NCI-H510A treated with DMSO at 0.1 percent for 48 hours (cell line): ENCODE results near the gene TMPRSS3.

Source experiments
- DNase-seq: peaks from one replicate; lab custom pipeline; 2025; lab: John Stamatoyannopoulos, UW

The TMPRSS3 gene

DNA sequence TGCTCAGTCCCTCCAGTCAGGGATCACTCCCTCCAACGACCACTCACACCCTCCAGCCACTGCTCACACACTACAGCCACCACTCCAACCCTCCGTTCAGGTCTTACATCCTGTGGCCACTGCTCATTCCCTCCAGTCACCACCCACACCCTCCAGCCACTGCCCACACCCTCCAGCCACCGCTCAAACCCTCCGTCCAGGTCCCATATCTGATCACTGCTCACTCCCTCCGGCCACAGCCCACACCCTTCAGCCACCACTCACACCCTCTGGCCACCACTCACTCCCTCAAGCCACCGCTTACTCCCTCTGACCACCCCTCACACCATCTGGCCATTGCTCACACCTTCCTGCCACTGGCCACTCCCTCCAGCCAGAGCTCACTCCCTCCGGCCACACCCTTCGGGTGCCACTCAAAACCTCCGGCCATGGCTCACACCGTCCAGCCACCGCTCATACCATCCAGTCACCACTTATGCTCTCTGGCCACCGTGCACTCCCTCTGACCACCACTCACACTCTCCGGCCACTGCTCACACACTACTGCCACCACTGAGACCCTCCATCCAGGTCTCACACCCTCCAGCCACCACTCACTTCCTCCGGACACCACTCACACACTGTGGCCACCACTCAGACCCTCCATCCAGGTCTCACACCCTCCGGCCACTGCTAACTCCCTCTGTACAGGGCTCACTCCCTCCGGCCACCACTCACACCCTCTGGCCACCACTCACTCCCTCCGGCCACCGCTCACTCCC, 24.8 kb downstream of the TMPRSS3 start:
- no peak for DNase-seq

DNA sequence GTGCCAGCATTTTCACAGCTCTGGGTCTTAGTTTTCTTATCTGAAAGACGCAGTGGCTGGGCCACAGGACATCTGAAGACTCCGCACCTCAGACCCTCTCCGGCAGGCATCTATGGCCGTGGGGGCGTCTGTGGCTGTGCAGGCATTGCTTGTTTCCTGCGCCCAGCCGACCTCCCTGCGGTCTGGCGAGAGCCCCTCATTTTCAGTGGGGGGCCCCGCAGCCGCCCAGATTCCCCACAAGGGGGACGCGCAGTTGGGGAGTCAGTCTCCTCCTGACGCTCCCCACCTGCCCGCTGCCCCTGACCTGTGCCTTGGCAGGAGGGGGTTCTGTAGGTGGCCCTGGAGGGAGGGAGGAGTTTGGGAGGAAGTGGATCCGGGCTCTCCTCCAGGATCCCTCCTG, 26.0 kb downstream of the TMPRSS3 start:
- no peak for DNase-seq

DNA sequence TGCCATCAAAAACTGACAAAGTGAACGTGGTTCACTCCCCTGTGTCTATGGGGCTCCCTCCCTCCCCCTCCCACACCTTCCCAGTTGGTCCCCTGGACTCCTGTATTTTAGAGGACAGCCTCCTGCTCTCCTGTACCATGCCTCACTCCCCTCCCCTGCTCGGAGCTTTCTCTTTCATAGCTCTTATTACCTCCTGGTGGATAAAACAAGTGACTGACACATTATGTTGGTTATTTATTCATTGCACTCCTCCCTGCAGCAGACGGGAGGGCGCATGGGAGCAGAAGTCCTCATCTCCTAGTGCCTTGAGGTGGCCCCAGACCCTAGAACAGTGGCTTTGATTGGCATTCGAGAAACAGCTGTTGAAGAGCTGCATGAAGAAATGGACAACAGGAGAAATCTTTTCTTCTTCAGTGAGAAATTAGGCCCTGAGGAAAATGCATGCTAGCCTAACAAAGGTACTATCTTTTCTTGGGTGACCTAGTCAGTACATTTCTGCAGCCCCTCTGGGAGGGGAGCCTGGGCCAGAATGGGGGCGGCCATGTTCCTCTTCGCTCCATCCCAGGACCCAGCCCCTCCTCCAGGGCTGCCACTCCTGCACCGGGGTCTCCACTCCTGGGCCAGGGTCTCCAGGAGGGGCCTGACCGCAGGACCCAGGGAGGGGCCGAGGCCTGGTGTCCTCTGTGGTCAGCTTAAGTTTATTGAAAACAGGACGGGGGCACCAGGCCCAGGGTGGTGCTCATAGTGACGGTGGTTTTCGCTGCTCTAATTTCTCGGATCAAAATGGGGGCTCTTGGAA, 28.3 kb downstream of the TMPRSS3 start:
- DNase-seq, result no peak

DNA sequence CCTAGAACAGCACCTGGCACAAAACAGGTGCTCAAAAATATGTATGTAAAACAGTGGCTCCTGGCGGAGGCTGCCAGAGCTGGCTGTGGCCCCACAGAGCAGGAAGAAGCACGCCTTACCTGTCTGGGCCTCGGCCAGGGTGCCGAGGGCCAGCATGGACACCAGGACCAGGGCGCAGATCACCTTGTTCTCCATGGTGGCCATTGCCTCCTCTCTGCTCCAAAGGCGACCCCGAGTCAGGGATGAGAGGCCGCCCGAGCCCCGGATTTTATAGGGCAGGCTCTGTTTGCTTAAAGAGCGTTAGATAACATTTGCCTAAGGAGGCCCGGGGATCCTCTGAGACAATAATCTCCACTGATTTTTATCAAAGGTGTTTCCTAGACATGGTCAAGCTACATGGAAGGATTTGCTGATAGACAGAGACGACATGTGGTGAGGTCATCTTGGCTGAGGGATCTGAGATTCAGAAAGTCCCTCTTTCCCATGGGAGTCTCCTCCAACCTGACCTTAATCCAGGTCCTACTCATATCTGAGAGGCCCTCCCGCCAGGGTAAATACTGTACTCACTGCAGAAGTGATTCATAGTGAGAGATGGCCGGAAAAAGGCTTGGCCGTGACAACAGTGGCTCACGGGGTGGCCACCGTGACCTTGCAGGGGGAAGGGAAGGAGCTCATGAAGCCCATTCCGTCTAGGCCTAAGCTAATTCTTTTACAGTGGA, 29.4 kb downstream of the TMPRSS3 start, which contains the start of gene TFF1:
Gene TFF1, minus strand, starts transcription at position 244 of the 719 bp plus-strand sequence. Its CDS starts 40 bp downstream, at position 204.
- no peak for DNase-seq

DNA sequence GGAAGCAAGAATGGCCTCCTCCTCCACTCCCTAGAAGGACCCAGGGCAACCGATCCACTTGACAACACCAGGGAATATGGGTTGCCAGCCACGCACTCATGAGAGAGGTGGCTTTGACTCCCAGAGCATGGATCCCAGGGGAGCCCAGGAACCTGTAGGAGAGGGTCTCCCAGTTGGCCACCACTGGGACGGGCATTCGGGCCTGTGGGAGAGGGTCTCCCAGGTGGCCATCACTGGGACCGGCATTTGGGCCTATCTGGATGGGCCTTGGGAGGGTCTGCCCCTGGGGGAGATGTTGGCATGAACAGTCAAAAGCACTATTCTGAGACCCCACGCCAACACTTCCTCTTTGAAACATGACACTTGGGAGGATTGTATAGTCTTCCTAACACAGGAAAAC, 30.1 kb downstream of the TMPRSS3 start:
- no peak for DNase-seq

DNA sequence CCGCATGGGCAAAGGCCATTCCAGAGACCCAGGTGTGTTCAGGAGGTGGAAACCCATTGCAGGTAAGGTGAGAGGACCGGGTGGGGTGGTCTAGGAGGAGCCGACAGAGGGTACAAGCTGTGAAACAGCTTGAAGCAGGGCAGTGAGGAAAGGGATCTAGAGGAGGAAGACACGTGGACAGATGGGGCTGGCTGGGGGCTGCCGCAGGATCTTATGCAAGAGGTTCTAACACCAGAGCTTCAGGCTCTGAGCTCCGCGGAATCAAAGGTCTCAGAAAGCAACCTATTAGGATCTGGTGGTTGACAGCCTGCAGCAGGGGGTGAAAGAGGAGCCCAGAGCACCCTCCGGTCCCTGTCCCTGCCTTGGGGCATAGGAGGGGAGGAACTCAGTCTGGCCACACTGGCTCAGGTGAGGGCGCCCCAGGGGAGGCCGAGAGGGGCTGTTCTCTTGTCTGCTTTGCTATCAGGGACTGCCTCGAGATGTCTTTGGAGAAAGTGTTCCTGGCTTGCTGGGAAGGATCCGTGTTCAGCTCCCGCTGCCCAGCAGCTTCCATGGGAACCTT, 31.5 kb downstream of the TMPRSS3 start:
- no peak for DNase-seq

DNA sequence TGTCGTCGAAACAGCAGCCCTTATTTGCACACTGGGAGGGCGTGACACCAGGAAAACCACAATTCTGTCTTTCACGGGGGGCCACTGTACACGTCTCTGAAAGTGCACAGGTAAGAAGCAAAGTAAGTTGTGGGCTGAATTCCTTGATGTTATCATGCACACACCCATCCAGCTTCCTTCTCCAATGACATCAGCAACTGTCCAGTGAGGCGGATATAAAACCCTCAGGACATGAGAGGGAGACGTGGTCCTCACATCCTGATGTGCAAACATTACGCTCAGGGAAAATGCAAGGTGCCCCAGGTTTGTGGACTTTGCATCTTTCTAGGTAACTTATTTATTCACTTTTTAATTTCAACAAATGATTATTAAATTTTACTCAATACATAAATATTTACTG, 32.5 kb downstream of the TMPRSS3 start:
- DNase-seq, result no peak

DNA sequence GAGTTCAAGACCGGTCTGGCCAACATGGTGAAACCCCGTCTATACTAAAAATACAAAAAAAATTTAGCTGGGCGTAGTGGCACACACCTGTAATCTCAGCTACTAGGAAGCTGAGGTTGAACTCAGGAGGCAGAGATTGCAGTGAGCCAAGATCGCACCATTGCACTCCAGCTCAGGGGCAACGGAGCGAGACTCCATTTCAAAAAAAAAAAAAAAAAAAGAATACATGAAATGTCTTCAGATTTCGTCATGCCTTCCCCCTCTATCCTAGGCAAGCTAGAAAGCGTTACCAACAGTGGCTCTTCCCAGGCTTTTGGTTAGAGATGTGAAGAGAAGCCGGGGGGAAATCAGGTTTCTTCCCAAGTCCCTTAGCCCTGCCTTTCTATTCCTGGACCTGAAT, 33.2 kb downstream of the TMPRSS3 start:
- no peak for DNase-seq

DNA sequence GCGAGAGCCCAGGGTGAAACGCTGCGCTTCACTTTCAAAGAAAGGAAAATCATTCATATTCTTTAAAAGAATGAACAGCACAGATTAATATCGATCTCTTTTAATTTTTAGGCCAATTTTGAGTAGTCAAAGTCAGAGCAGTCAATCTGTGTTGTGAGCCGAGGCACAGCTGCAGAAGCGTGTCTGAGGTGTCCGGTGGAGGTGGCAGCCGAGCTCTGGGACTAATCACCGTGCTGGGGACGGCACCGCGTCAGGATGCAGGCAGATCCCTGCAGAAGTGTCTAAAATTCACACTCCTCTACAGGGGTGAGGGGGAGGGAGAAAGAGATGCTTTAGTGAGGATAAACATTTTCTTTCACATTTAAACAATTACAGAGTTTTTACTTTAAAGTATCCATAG, 33.7 kb downstream of the TMPRSS3 start:
- no peak for DNase-seq

DNA sequence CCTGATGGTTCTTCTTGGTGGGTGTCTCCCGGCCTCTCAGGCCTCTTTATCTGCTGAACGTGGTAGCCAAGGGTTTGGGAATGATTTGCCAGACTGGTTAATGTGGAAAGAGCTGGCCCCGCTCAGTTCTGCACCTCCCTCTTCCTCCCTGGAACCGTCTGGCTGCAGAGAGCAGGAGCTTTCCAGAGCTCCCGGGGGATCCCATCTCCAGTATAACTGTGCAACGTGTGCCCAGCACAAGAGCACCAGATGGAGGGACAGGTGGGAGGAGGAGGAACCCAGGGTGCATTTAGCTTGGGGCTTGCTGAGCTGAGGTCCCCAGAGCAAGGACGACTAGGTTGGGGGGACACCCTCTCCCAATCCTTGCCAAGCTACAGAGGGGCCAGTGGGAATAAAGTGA, 34.6 kb downstream of the TMPRSS3 start:
- no peak for DNase-seq

DNA sequence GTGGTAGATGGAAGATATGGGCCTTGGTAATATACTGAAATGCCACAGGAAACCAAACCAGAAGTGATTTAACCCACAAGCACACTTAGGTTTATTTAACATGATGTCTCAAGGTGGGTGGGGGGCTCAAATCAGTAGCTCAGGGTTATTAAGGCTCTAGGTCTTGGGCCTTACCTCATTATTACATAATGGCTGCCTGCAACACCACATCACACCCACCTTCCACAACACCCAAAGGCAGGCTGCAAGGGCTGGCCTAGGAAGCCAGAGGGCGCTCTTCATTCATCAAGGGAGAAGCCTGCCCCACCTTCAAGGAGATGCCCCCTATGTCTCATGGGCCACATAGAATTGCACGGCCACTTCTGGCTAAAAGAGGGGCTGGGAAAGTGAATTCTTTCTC, 35.5 kb downstream of the TMPRSS3 start:
- no peak for DNase-seq

DNA sequence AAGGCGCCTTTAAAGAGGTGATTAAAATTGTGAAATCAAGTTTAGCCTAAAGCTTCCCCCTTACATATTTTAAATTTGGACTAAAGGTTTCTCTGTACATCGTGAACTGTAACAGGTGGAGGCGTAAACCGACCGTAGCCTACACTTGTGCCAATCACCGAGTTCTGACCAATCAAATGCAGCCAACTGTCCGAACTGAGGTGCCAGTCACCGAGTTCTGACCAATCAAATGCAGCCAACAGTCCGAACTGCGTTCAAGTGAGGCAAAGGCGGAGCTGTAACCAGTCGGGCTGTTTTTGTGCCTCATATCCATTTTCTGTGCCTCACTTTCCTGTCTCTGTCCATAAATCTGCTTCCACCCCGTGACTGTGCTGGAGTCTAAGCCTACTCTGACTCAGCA, 36.9 kb downstream of the TMPRSS3 start:
- no peak for DNase-seq

DNA sequence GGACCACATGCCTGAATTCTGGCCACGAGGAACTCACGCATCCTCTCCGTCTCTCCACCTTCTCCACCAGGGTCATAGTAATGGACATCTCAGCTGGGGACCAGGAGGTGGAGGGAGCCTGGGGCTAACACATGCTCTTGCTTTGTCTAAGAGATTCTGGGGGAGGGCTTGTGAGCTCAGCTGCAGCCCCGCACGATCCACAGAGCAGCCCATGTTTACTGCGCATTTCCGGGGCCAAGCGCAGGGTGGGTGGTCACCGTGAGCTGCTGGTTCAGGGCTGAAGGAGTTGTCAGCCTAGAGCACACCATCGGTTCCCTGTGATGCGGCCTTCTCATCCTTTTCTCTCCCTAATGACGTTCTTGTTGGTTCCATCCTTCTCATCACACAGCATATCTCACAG, 37.6 kb downstream of the TMPRSS3 start:
- DNase-seq, result no peak

DNA sequence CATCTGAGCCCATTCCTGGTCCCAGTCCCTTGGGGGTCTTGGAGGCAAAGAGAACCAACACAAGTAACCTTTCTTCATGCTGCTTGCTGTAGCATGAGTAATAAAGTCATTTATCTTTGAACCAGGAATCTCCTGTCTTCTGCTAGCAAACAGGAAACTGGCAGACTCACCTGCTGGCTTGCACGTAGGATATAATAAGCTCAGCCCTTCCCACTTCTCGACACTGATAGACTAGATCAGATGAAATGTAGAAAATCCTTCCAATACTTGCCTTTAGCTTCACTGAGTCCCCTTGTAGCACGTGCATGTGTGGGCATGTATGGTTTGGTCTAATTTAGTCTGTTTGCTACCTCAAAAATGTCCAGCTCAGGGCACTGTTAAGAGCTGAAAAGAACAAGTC, 38.5 kb downstream of the TMPRSS3 start:
- no peak for DNase-seq

DNA sequence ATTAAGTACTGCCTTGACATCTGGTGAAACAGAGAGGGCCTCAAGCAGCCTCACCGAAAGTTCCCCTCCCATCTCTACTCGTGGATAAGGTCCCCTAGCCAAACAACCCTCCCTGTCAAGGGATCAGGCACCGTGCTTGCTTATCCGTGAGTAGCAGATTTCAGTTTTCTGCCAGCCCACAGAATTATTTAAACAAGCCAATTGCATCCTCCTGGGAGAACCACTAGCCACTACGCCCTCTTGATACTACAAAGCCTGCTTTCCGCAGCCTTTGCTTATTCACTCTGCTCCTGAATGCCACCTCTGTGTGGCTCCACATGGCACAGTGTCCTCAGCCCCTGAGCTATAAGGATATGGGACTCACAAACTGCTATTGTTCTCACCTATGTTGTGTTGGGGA, 39.2 kb downstream of the TMPRSS3 start:
- DNase-seq, result no peak

DNA sequence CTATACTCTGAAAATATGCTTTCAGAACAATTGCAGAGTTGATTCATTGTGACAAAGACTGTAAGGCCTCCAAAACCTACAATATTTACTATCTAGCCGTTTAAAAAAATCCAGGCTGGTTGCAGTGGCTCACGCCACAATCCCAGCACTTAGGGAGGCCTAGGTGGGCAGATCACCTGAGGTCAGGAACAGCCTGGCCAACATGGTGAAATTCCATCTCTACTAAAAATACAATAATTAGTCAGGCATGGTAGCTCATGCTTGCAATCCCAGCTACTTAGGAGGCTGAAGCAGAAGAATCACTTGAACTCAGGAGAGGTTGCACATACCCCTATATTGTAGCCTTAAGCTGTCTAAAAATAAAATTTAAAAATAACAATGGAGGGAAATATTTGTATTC, 39.8 kb downstream of the TMPRSS3 start:
- no peak for DNase-seq

DNA sequence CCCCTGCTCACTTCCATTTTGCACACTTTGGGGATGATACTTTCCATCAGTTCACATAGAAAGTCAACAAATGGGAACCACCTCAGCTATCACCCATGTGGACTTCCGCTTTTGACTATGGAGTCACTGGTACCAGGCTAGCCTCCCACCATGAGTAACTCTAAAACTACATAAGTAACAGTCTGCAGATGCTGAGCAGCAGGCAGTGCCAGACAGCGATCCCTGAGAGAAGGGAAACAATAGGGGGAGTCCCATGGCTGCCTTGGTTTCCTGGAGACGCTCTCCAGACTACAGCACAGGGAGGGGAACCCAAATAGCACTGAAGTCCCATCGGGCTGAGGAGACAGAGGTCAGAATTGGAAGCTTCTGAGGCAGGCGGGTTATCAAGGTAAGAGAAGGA, 42.2 kb downstream of the TMPRSS3 start:
- DNase-seq, result no peak

DNA sequence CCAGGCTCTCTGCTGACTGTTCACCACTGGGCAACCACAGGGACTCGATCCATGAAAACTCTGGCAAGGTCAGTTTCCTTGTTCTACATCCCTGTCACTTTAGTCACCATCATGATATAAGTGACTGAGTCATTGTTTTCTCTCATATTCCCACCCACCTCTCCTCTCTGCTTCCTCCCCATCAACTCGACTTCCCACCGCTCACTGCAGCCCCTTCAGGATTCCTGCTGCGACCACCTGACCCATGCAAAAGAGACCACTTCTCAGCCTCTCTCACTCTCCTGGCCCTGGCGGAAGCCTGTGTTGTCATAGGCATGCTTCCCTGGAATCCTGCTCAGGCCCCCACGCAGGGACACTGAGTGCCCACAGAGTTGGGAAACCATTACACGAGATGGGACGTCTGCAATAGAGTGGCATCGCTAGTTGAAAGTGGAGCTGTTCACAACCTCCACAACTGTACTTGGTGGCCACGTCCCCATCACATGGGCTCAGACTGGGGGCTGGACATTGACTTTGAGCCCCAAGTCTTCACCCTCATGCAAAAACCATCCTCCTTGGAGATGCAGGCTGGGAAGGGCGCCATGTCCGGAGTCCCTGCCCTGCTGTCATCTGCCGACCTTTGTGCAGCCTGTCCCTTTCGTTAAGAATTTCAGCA, 43.3 kb downstream of the TMPRSS3 start:
- no peak for DNase-seq

DNA sequence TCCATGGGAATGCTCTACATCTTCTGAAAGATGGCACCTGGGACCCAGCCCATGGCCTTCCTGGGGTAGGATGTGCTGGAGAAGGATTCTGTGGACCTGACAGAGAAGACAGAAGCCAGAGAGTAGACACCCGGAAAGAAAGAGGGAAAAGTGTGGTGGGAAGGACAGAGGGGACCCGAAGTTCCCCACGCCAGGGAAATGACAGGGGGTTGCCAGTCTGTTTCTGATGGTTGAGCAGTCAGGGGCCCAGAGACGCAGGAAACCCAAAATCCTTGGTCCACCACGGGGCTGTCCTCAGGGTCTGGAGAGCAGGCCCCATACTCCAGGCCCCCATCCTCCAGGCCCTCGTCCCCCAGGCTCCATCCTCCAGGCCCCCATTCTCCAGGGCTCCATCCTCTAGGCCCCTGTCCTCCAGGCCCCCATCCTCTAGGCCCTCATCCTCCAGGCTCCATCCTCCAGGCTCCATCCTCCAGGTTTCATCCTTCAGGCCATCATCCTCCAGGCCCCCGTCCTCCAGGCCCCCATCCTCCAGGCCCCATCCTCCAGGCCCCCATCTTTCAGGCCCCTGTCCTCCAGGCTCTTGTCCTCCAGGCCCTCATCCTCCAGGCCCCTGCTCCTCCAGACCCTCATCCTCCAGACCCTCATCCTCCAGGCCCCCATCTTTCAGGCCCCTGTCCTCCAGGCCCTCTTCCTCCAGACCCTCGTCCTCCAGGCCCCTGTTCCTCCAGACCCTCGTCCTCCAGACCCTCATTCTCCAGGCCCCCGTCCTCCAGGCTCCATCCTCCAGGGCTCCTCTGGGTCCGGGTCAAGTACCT, 44.0 kb downstream of the TMPRSS3 start:
- DNase-seq, result no peak

DNA sequence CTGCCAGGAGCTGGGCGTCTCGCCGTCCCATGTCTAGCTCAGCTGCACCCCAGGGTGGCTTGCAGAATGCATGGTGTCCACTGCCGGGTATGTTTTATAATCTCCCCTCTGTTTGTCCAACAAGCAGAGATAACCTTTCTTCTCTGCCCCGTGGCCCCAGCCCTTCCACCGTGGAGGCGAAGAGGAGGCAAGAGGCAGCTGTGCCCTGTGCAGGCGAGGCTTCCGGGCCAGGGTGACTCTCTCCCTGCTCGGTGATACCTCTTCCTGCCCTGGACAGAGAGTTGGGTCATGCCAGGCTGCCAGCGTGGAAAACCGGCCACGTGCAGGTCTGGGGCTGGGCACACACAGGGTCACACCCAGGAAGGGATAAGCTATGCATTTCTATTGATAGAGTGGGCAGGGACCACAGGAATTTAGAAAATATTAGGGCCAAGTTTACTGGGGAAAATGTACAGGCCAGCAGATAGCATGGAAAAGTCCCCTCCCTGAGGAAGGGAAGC, 44.9 kb downstream of the TMPRSS3 start, which contains the start of gene TFF2:
Gene TFF2, minus strand, starts transcription at position 68 of the 500 bp plus-strand sequence. Its CDS starts 37 bp downstream, at position 31.
- no peak for DNase-seq
